Medulla oblongata (tissue), 1 donor: ENCODE results near the gene EBNA1BP2.
"Not testable (repeated sequence)": the region's sequence is repeated elsewhere in the genome, so short reads cannot be mapped to it uniquely, and the experiment has no call there.

Experiments used
- DNase-seq: peaks from one replicate; pipeline ENCODE4 v3.0.0-alpha.2; 2015; ENCODE audit errors: extremely low spot score

The EBNA1BP2 gene

DNA sequence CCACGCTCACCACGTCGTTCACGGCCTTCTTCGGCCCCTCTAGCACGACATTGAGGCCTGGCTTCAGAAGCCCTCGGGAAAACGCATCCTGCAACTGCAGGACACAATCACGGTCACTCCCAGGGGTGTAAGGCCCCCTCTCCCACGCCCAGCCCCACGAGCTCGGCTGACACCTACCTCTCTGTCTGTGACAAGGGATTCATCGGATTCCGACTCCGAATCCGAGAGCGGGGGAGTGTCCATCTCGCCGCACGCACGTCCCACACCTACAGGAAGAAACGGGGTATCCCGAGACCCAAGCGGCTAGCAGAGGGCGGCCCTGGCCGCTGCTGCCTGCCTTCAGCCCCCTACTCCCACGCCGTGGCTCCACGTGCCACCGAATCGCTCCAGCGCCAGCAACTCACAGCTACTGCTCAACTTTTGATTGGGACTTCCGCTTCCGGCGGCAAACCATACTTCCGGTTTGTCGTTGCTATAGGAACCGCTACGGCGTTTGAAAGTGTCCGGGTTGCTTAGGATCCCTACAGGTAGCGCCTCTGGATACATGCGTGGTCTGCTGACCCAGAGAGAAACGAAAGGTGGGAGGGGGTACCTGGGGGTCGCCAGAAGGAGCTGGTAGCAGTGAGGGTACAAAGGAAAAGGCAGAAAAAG is at the start of gene EBNA1BP2, which contains the start of gene CFAP57:
TSS of gene EBNA1BP2 (minus strand) at position 415 of the 651 bp plus-strand sequence. CDS start at position 243, 172 bp downstream.
TSS of gene CFAP57 (plus strand) at position 455 of the 651 bp plus-strand sequence. CDS start 424 bp downstream, outside the sequence.
- peak; percentile 96 for DNase-seq

DNA sequence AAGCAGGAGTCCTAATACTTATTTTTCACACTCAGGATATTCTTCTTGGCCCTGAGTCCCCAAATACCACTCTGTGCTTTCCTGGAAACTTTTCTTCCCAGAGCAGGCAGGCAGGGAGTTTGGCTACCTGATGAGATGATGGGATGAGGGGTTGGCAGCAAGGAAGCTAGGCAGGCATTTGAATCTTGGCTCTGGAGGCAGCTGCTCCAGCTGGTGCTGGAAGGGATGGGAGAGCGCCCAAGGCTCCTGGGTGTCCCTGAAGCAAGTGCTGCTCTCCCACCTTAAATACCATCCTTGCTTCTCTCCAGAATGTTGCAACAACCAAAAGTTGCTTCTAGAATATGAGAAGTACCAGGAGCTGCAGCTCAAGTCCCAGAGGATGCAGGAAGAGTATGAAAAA is 49.7 kb upstream of the EBNA1BP2 start:
- no peak for DNase-seq

DNA sequence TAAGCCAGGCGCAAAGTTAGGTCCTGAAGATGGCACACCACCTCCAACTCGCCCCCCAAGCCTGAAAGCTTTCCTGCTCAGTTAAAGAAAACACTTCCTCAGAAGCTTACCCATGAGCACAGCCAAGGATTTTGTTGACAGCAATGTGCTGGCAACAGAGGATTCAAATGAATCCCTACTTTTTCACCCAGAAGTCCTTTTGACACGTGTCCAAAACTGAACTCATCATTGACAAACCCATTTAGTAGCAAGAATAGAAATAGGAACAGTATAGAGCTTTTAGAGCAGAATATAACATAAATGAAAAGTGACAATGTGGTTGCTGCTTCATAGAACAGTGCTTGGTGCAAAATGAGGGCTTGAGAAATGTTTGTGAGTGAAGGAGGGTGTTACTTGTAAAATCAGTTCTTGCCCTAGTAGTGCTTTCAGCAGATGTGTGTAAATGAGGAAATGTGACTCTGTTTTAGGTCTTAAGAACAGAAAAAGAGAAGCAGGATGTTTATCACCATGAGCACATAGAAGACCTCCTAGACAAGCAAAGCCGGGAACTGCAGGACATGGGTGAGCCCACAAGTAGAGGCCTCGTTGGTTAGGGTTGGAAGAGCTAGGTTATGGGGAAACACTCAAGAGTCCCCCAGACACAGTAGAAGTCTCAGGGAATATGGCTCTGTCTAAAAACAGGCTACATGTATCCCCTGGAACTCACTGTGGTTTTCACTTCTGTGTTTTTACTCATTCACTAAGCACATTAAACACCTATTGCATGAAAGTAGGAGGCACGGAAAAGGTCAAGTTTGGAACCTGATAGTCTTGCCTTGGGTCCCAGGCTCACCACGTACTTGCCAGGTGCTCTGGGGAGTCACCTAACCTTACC is 49.1 kb upstream of the EBNA1BP2 start:
- DNase-seq = peak; percentile 40

DNA sequence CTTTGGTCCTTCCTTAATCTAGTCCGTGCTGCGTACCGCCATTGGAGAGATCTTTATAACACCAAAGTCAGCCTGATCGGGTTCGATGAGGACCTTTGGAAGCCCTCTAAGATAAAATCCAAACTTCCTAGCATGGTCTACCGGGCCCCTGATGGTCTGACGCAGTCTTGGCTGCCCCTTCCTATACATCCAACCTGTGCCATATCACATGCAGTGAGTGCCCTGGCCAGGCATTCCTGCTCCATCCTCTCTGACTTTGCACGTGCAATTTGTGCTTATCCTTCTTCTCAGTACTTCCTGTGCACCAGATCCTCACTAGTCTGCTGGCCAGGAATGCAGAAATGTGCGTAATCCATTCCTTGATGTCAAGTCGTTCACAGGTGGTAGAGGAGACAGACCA is 45.7 kb upstream of the EBNA1BP2 start:
- DNase-seq = no peak

GRCh38 chr1:43214501-43215444 is 42.7 kb upstream of the EBNA1BP2 start:
- DNase-seq = no peak

- not testable (repeated sequence) for DNase-seq
These were observed 36.2 kb upstream of the EBNA1BP2 start for GRCh38 chr1:43208277-43208676.

GRCh38 chr1:43207229-43207853 is 35.3 kb upstream of the EBNA1BP2 start:
- DNase-seq = no peak

DNA sequence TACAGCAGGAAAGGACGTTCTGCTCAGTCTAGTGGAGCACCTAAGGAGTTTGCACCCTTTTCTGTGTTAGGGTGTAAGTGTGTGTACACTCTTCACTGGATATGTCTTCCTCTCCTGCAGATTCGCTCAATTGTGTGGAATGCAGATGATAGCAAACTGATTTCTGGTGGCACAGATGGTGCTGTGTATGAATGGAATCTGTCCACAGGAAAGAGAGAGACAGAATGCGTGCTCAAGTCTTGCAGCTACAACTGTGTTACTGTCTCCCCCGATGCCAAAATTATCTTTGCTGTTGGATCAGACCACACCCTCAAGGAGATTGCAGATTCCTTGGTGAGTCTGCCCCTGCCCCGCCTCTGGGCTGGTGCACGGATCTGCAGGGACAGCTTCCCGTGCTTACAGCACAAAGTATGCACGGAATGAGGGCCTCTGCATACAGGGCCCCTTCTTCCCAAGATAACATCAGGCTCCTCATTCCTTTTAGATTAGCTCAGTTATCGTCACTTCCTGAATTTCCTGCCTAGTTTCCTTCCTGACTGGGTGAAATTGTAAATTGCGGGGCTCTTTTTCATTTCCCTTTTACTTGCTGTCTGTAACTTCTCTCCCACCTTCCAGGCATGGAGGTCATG is 34.6 kb upstream of the EBNA1BP2 start:
- no peak for DNase-seq

DNA sequence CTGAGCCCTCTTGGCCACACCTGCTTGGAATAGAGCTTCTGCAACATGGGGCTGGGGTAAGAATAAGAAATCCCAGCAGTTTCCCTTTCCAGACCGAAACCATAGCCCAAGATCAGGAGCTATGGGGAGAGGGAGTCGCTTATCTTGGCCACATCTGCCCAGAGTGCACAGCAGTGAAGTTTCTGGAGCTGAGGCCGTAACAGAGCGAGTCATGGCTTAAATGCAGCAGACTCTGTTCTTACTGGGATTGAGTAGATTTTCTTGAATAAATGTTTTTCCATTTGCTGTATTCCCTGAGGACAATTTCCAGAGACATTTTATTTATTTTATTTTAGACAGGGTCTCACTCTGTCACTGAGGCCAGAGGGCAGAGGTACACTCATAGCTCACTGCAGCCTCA is 33.6 kb upstream of the EBNA1BP2 start:
- no peak for DNase-seq

DNA sequence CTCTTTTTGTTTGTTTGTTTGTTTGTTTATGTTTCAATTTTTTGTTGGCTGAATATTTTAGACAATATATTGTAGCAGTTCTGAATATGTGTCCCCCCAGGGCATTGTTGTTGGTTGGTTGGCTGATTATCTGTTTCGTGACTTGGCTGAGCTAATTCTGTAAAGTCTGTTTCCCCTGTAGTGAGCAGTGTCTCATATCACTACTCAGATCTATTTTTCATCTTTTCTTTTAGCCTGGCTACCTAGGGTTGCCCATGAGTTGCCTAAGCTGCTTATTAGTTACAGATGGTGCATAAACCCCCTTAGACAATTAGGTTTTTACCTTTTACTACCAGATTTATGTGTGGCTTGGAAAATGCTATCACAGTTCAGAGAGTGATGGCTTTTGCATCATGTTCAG is 32.3 kb upstream of the EBNA1BP2 start:
- DNase-seq = no peak

GRCh38 chr1:43203859-43204258 is 31.8 kb upstream of the EBNA1BP2 start:
- DNase-seq = no peak

DNA sequence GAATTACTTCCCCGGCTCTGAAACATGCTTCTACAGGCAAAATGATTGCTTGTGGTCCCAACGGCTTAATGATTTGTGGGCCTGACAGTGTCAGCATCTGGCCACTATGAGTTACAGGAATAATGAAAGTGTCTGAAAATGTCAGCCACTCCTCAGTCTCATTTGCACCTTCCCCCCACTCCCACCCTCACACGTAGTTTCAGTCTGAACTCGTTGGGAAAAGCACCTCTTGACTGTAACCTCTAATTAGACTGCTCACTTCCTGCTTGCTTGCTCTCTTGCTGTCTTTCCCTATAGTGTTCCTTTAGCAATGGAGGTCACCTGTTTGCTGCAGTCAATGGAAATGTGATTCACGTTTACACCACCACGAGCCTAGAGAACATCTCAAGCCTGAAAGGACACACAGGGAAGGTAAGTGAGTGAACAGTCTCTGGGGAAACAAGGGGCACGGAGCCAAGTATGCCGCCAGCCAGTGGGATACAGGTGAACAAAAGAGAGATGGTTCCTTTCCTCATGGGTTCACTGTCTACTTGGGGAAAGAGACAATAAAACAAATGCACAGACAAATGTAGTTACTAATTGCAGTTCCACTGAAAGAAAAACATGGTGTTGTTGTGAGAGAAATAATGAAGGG is 27.1 kb upstream of the EBNA1BP2 start:
- no peak for DNase-seq

GRCh38 chr1:43197343-43198127 is 25.4 kb upstream of the EBNA1BP2 start:
- no peak for DNase-seq

GRCh38 chr1:43194509-43194908 is 22.4 kb upstream of the EBNA1BP2 start:
- no peak for DNase-seq

GRCh38 chr1:43188106-43188505 is 16.0 kb upstream of the EBNA1BP2 start:
- no peak for DNase-seq

DNA sequence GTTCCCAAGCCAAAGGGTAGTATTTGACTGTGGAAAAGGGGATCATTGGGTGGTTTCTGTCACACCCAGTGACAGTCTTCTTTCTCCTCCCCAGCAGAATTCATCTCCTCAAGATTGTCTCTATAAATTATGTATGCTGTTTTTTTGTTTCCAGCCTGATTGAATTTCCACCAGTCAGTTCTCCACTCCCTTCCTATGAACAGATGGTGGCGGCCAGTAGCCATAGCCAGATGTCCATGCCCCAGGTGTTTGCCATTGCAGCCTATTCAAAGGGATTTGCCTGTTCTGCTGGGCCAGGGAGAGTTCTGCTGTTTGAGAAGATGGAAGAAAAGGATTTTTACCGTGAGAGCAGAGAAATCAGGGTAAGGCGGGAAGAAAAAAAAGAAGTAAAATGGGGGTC is 12.9 kb upstream of the EBNA1BP2 start:
- no peak for DNase-seq

DNA sequence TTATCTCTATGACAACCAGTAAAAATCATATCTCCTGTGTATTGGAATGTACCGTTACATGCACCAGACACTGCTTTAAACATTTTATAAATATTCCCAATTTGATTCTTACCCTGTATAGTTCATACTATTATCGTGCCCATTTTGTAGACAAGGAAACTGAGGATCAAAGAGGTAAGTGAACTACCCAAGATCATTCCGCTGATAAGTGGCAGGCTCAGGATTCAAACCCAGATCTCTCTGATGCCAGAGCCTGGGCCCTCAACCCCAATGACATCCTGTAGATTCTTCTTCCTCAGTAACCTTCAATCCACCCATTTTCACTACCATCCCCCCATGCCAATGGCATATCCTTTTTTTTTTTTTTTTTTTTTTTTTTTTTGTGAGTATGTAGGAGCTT is 12.3 kb upstream of the EBNA1BP2 start:
- DNase-seq = no peak

DNA sequence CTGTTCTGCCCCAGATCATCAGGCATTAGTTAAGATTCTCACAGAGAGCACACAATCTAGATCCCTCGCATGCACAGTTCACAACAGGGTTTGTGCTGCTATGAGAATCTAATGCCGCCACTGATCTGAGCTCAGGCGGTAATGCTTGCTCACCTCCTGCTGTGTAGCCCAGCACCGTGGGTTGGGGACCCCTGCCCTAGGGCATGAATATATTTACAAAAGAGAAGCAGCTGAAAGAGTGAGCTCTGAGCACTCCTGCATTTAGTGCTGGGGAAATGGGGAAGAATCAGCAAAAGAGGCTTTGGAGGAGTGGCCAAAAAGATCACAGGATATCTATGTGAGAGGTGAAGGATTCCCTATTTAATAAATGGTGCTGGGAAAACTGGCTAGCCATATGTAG is 5.6 kb upstream of the EBNA1BP2 start:
- DNase-seq = no peak

- DNase-seq = no peak
These were observed 2.8 kb upstream of the EBNA1BP2 start for GRCh38 chr1:43174873-43175272.

- peak; percentile 90 for DNase-seq
These were observed 460 bp upstream of the EBNA1BP2 start for GRCh38 chr1:43172527-43172972.
